ENCODE data around the gene WDR45.
"Not testable (repeated sequence)": the region's sequence is repeated elsewhere in the genome, so short reads cannot be mapped to it uniquely, and the experiment has no call there.

WDR45 gene

DNA sequence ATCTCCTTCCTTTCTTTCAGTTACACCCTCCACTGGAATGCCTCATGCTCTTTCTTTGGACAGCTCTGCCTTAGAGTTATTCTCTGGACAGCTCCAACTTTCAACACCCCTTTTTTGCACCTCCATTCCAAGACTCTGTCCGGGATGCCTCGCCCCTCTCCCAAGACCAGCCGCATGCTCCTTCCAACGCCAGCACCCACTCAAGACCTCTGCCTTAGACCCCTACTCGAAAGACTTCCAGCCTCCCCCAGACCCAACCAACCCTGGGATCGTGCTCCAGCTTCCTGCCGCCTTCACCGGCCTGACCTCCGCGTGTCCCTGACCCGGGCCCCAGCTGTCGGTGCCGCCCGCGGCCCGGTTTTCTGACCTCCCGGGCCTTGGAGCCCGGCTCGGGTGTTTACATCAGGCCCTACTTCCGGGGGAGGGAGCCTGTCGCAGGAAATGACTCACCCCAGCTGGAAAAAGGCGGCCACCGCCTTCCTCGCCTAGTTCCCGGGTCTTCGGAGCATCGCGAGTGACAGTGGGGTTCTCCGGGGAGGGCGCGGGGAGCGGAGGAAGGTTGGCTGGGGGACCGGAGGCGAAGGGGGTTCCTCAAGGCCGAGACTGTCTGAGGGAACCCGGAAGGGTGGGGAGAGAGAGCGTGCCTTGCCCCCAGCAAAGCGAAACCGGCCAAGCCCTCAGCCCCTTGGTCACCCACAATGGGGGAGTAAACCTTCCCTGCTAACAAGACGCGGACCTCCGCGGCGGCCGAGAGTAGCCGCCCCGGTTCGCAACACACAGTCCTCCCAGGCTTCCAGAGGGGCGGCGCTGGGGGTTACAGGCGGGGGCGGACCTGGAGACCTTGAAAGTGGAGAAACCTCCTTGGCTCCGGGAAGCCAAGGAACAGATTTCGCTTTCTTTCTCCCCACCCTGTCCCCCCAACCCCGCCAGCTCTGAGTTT lies at the start of gene WDR45:
WDR45 (minus strand) TSS at position 399 of the 940 bp plus-strand sequence. CDS start 1,792 bp downstream, outside the sequence.
- no peak for DNase-seq

DNA sequence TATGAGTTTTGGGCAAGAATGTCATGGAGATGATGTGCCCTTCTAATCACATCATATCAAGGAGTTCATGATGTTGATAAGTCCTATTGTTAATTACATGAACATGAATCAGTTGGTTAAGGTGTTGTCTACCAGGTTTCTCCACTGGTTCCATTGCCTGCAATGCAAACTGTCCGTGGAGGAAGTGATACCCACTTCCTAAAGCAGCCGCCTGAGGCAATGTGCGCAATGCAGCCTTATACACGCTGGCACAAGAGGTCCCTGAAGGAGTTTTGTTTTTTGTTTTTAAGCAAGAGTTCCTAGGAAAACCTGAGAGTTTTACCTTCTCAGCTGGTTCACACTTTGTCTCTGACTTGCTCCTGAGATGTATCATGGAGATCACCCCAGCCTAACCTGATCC lies 49.7 kb upstream of the WDR45 start:
- no peak for DNase-seq

DNA sequence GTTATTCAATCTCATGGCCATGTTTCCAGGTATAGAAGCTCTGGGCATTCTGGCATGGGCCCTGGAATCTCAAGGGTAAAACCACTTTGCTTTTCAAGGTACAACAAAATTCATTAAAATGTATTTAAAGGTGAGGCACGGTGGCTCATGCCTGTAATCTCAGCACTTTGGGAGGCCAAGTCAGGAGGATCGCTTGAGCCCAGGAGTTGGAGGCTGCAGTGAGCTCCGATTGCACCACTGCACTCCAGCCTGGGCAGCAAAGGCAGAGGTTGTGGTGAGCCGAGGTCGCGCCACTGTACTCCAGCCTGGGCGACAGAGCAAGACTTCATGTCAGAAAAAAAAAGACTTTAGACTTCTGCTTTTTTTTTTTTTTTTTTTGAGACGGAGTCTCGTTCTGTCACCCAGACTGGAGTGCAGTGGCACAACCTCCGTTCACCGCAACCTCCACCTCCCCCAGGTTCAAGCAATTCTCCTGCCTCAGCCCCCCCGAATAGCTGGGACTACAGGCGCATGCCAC lies 48.1 kb upstream of the WDR45 start:
- DNase-seq, result not testable (repeated sequence)

DNA sequence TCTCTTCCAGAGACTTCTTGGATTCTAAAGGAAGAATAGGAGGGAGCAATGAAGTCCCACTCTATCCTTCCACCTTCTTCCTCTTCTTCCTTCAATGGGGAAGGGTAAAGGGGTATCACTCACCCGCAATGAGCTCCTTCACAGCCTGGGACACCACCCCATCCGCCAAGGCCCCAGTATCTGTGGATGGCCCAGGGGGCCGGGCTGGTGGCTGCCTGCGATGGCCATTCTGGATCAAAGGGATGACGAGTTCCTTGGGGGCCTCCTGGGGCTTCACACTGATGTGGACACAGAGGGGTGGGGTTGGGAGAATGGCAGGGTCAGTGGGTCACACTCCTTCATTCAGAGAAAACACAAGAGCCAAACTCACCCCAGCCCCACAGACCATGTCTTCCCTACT lies 42.8 kb upstream of the WDR45 start:
- DNase-seq, result no peak

DNA sequence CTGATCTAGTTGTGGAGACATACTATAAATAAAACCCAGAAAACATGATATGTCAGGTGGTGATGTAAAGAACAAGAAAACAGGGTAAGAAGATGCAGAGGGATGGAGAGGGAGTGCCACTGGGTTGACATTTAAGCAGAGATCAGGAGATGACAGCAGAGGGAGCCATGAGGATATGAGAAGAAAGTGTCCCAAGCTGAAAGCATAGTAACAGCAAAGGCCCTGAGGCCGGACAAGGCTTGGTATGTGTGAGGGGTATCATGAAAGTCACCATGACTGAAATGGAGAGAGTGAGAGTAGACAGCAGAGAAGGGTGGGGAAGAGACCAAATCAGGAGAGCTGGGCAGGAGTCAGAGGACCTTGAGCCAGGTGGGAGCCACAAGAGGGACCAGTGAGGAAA lies 40.4 kb upstream of the WDR45 start:
- no peak for DNase-seq

DNA sequence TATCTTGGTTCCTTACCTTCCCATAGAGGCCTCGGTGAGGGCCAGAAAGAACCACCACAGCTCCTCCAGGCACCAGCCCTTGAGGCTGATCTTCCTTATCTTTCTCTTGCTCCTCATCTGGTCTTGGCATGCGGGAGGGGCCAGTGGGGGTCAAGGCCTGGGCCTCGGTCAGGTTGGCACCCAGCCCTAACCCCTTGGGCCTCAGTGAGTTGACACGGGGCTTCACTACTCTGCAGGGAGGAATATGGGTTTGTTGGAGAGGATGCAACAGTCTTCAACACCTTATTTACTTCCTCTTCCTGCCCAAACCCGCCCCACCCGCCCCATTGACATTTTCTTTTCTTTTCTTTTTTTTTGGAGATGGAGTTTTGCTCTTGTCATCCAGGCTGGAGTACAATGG lies 37.9 kb upstream of the WDR45 start:
- DNase-seq, result no peak

DNA sequence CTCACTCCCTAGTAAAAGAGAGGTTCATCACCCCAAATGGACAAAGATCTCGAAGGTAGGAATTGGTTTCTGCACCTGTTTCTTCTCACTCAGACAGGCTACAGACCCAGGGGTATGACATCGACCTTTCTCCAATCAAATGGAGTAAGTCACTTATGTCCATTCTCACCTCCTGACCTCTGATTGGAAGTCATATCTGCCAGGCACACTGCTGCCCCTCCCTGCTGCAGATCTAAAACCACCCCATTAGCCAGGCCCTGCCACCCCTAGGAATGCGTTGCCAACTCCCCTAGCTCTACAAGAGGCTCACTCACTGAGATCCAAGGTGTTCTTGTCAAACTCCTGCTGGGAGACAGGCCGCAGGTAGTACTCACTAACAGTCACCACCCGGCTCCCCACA lies 37.0 kb upstream of the WDR45 start:
- no peak for DNase-seq

DNA sequence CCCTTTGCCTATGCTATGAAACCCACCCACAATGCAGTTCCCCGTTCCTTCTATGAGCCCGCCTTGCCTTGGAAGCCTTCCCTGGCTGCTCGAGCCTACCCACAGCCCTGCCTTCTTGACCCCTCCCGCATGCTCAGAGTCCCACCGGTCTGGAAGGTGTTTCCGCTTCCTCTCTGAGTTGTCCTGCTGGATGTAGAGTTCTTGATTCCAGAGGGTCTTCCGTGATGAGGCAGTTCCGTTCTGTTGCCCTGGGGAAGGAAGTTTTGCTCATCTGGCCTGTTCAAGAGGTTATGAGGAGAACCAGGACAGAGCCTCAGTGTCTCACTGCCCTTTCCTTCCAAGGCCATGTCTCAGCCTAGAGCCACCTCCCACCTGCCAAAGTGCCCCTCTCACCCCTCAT lies 36.4 kb upstream of the WDR45 start:
- DNase-seq, result no peak

DNA sequence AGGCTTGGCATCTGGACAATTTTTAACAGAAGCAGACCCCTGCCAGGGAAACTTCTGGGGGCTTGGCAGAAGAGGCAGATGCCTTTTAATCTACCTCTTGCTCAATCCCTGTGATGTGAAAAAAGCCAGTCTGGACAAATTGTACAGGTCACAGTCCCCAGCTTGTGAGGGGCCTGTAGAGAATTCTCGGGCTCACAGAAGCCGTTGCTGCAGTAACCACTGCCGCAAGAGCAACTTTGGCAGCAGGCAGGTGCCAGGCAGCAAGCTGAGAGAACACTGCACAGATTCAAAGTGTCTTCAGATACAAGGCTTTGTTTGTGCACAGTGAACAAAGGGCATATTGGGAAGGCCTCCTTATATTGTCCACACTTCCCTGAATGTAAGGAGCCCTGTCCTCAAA lies 32.1 kb upstream of the WDR45 start:
- DNase-seq, result no peak

DNA sequence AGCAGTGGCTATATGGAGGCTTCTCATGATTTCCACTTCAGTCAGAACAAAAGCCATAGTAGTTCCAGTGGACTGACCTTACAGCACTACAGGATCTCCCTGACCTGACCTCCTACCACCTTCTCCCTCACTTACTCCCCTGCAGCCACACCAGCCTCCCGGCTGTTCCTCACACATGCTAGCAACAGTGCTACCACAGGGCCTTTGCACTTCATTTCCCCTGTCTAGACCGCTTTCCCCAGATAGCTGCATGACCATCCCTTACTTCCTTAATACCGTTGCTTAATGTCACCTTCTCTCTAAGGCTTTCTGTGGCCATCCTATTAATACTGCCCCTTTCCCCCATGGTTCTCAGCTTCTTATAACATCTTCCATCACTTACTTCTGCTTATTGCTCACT lies 30.7 kb upstream of the WDR45 start:
- DNase-seq, result no peak

DNA sequence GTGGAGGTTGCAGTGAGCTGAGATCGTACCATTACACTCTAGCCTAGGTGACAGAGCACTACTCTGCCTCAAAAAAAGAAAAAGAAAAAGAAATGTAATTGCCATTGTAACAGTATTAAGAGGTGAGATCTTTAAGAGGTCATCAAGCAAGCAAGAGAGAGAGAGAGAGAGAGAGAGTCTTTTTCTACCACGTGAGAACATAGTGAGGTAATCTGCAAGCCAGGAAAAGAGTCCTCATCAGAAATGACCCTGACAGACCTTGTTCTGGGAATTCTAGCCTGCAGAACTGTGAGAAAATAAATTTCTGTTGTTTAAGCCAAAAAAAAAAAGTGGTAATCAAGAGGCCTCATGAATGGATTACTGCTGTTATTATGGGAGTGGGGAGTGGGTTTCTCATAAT lies 29.0 kb upstream of the WDR45 start:
- no peak for DNase-seq

DNA sequence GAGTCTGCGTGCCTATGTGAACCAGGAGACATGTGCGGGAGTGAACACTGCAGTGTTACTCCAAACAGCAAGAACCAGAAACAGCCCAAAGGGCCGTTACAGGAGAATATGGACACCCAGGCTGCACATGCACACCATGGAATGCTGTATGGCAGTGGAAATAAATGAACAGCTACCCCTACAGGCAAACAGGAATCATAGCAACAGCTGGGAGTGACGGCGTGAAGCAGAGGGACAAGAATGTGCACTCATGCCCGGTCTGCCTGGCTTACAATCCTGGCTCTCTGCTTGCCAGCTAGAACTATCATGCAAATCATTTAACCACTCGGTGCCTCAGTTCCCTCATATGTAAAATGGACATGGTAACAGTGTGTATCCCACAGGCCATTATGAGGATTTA lies 27.2 kb upstream of the WDR45 start:
- DNase-seq, result no peak

DNA sequence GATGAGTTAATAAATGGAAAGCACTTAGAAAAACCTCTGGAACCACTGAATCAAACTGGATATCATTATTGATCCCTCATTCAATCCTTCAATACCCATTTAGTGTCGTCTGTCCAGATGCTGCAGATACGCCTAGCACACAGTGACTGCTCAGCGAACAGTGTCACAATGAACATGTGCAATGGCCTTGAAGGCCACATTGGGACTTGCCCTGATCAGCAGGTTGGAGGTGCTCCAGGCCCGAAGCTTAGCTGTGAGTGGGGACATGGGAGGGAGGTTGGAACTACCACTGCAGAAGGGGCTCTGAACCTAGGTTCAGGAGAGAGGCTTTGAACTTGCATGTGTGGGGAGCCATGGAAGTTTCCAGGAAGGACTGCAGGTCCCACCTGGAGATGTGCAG lies 26.6 kb upstream of the WDR45 start:
- no peak for DNase-seq

DNA sequence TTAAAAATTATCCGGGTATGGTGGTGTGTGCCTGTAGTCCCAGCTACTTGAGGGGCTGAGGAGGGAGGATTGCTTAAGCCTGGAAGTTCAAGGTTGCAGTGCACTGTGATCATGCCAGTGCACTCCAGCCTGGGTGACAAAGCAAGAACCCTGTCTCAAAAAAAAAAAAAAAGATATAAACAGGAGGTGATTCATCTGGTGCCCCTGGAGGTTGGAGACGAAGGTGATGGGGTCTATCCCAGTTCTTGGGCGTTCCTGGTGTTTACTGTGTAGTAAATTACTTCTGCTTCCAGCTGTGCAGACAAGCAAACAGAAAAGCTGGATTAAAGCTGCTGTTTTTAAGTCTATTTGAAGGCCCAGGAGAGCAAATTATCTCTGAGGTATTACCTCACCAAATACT lies 23.9 kb upstream of the WDR45 start:
- no peak for DNase-seq

DNA sequence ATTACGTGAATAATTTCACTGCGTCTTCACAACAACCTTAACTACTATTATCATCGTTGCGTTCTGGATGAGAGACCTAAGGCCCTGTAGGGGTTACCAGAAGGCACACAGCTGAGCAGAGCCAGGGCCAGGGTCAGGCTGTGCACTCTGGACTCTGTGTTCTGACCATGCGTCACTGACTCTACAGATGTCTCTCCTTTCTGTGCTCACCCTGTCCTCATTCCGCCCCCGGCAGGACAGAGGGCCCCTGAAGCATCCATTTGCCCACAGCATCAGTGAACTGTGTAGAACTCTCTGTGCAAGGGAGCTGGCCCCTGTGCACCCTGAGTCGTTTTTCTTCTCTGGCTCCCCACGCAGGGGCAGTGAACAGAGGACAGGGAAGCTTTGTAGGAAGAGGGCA lies 22.5 kb upstream of the WDR45 start:
- no peak for DNase-seq

DNA sequence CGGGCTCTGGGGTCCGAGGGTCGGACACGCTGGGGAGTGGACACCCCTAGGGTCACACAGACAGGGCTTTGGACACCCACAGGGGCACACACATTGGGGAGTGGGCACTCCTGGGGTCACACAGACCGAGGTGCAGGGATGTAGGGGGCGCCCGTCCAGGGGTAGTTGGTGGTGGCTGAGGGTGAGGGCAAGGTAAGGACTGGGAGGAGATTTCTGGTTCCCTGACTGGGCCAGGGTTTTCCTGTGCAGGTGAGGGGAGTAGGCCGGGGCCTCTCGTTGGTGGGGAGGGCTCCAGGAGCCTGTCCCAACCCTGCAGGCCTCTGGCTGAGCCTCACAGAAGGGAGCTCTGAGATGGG lies 21.9 kb upstream of the WDR45 start:
- no peak for DNase-seq

DNA sequence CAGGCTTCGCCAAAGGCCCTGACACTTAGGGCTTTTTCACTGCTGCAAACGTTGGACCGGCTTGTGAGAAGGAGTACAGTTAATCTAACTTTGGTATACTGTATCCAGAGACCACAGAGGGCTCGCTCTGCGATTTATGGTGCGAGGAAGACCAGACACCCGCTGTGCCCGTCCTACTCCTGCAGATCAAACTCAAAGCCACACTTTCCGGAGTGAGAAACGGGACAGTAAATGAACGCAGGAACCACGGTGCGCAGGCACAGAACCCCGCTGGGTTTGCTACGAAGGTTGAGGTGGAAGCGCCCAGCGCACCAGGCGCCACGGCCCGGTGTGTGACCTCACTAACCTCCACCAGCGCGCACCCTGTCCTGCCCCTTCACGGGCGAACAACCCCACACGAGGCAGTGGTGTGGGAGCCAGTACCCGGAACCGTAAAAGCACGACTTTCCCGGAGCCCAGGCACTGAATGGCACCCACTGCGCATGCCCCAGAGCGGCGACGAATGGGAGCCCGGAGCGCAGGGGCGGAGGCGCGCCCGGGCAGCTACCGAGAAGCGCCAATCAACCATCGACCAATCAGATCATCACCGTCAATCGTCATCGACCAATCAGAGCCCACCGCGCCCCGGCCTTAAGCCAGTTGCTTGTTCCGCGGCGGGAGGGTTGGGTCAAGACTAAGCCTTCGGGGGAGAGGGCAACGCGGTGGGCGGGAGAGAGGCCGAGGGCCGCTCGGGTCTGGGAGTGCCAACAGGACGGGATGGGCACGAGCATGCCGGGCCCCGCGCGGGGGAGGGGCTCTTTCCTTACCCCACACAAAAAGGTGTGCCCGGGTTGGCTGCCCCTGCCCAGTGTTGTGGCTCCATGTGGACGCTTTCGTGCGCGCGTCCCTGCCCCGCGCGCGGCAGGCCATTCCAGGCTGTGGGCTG lies 21.3 kb upstream of the WDR45 start:
- DNase-seq, result peak; percentile 85

DNA sequence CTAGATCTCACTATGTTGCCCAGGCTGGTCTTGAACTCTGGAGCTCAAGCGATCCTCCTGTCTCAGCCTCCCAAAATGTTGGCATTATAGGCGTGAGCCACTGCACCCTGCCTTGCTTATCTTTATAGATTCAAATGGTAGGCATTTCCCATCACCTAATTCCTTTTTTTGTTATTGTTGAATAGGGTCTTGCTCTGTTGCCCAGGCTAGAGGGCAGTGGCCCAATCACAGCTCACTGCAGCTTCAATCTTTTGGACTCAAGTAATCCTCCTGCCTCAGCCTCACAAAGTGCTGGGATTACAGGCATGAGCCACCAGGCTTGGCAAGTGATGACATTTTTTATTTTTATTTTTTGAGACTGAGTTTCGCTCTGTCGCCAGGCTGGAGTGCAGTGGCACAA lies 16.7 kb upstream of the WDR45 start:
- no peak for DNase-seq

DNA sequence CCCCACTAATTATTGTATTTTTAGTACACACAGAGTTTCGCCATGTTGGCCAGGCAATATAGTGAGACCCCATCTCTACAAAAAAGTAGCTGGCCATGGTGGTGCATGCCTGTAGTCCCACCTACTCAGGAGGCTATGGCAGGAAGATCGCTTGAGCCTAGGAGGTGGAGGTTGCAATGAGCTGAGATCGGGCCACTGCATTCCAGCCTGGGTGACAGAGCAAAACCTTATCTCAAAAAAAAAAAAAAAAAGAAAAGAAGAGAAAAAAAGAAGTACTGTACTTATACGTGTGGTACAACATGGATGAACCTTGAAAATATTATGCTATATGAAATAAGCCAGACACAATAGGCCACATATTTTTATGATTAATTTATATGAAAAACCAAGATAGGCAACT lies 9.9 kb upstream of the WDR45 start:
- no peak for DNase-seq

DNA sequence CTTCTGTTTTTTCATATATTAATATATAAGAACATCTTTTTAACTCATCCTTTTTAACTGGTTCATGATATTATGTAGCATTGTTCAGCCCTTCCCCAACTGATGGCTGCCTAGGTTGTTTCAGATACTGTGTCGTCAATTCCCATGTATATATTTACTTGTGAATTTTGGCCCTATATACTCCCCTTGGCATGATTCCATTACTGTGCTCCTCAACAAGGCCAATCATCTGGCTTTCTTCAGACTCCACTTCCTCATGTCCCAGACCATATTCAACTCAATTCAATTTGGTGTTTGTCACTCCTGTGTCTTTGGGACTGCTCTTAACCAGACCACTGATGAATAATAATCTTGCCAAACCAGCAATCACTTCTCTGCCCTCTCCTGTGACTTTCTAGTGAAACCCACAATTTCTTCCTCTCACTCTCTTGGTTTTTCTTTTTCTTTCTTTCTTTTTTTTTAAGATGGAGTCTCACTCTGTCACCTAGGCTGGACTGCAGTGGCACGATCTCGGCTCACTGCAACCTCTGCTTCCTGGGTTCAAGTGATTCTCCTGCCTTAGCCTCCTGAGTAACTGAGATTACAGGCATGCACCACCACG lies 2.7 kb upstream of the WDR45 start:
- no peak for DNase-seq

DNA sequence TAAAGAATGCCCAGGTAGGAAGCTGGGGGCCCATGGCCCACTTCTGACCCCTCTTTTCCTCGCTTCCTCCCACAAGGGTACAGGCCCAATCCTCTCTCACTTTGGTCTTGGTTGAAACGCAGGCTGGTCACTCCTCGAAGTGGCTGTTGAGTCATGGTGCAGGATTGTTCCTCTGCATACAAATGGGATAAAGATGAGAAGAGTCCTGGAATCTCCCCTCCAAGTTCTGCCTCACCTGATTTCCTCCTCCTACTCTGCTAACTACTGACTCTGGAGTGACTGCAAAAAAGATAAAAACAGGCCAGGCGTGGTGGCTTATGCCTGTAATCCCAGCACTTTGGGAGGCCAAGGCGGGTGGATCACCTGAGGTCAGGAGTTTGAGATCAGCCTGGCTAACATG lies 1.7 kb downstream of the WDR45 start:
- DNase-seq, result no peak

DNA sequence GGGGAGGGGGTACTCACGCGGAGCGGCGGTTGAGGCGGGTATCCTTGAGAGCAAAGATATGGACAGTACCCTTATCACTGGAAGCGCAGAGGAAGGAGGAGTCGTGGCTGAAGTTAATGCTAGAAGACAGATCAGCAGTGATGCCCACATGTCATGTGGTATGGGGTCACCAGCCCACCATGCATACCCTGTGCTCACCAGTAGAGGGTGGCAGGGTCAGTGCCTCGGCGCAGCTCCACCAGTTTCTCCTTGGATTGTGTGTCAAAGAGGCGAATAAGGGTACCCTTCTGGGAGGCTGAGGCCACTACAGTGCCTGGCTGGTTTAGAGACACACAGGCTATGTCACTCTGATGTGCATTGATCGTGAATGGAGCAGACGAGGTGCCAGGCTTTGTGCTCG lies 4.3 kb downstream of the WDR45 start:
- DNase-seq, result no peak
